Measurements from ENCODE around the gene MCTS1. TPM values are rescaled to one million over a fixed set of nuclear protein-coding genes. Genes with fewer than 3 reads are reported as not detected.

Gene MCTS1
- total RNA-seq, 1 donor from 2014 or later, result 34.7 TPM

DNA sequence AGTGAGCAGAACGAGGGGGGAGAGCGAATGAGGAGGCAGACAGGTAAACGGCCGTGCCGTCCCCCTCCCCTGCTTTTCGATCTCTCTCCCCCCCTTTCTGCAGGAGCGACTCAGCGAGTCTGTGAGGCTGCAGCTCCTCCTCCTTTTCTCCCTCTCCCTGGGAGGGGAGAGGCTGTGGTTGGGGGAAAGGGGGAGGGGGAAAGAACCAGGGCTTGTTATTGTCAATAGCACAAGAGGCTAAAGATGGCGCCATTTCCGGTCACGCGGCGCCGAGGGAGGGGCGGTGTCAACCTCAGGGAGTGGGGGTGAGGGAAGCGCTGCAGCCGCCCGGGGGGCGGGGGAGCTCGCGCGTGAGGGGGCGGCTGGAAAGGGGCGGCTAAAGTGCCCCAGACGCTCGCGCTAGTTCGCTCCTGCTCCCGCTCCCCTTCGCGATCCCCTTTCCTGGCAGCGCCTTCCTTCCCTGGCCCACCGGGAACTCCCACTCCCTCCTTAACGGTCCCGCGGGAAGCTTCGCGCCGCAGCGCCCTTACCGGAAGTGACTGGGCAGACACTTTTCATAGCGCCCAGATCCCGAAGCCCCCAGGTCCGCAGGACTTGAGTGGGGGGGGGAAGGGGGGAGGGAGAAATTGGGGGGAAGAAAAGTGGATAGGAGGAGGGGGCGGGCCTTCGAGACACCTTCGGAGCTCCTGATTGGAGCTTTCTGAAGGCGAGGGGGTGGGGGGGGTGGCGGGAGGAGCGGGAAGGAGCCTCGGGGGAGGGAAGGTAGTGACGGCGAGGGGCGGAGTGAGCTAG lies 42.9 kb upstream of the MCTS1 start, which contains the start of gene CUL4B:
TSS of gene CUL4B (minus strand) at position 121 of the 792 bp plus-strand sequence. CDS start 324 bp downstream, outside the sequence.
- peaks cover 8% of the 10 kb centered on the region for H3K27me3 Mint-ChIP-seq (ENCODE audit: unreplicated experiment)
- H3K9me3 Mint-ChIP-seq (ENCODE audit: unreplicated experiment), result no peaks in the 10 kb centered on the region
- peaks cover 15% of the 10 kb centered on the region for H3K4me1 Mint-ChIP-seq (ENCODE audit: unreplicated experiment)
- peak within 1 kb of the TSS; percentile 95 for H3K4me3 Mint-ChIP-seq (ENCODE audit: unreplicated experiment)
- TF ChIP-seq, protein P1, sequence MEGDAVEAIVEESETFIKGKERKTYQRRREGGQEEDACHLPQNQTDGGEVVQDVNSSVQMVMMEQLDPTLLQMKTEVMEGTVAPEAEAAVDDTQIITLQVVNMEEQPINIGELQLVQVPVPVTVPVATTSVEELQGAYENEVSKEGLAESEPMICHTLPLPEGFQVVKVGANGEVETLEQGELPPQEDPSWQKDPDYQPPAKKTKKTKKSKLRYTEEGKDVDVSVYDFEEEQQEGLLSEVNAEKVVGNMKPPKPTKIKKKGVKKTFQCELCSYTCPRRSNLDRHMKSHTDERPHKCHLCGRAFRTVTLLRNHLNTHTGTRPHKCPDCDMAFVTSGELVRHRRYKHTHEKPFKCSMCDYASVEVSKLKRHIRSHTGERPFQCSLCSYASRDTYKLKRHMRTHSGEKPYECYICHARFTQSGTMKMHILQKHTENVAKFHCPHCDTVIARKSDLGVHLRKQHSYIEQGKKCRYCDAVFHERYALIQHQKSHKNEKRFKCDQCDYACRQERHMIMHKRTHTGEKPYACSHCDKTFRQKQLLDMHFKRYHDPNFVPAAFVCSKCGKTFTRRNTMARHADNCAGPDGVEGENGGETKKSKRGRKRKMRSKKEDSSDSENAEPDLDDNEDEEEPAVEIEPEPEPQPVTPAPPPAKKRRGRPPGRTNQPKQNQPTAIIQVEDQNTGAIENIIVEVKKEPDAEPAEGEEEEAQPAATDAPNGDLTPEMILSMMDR (IDR thresholded peaks at IDR 0.05; ENCODE audit: unreplicated experiment), result no peak
- no peaks in the 10 kb centered on the region for H3K36me3 Mint-ChIP-seq (ENCODE audit: low read depth, unreplicated experiment)
- H3K27ac Mint-ChIP-seq (ENCODE audit: unreplicated experiment), result peak within 1 kb of the TSS; percentile 95
- peak; percentile 84 for DNase-seq (ENCODE audit: low spot score)

DNA sequence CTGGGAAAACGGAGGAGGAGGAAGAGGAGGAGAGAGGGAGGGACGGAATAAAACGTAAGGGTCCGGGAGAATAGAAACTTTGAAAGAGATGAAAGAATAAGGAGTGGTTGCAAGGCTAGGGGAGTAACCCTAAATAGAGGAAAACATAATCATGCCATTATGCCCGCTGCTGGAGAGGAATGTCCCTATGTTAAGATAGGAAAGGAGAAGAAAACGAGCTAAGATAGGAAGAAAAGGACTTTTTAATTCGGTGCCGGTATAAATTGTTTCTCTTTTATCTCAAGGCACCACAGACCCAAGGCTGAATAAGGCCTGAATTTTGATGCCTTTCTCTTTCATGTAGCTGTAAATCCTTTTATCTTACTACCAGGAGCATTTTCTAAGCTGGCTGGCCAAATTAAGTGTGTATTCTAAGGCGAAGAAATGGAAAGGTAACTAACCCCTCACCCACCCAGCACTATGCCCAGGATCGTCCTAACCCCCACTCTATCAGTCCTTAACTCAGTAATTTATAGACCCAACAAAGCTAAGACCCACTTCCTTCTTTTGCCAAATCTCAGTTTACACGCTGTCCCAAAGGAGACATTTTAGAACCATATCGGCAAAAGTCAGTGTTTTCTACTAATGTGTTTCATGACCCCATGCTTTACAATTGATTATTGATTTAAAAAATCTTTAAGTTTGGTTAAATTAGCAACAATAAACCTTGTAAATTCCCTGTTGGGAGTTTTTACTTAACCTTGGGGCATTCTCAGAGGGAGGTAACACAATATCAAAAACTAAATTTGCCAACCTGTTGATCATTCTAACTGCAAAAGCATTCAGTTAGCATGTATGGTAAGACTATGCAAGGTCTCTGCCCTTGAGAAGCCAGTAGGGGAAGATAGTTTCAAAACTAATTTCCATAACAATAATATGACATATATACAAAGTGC lies 42.0 kb upstream of the MCTS1 start:
- H3K36me3 Mint-ChIP-seq (ENCODE audit: low read depth, unreplicated experiment), result no peaks in the 10 kb centered on the region
- H3K27ac Mint-ChIP-seq (ENCODE audit: unreplicated experiment), result peak overlapping the region; percentile 95
- TF ChIP-seq, protein P1 (IDR thresholded peaks at IDR 0.05; ENCODE audit: unreplicated experiment), result no peak
- peaks cover 15% of the 10 kb centered on the region for H3K4me1 Mint-ChIP-seq (ENCODE audit: unreplicated experiment)
- H3K27me3 Mint-ChIP-seq (ENCODE audit: unreplicated experiment), result peaks cover 8% of the 10 kb centered on the region
- H3K4me3 Mint-ChIP-seq (ENCODE audit: unreplicated experiment), result peak overlapping the region; percentile 93
- H3K9me3 Mint-ChIP-seq (ENCODE audit: unreplicated experiment), result no peaks in the 10 kb centered on the region
- no peak for DNase-seq (ENCODE audit: low spot score)

DNA sequence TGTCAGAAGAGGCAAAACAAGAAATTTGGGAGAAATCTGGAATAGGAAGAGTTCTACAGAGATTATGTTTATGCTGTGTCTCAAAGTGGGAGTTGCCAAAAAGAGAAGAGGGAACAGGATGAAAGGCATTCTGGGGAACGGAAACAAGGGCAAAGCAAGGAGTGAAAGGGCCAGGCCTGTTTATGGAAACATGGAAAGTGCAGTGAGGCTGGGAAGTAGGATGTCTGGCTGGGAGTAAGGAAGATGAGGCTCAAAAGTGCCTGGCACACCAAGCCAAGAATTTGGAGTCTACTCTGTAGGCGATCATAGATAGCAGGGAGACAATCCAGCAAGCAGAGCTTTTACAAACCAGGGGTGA lies 41.4 kb upstream of the MCTS1 start:
- TF ChIP-seq, protein P1 (IDR thresholded peaks at IDR 0.05; ENCODE audit: unreplicated experiment), result no peak
- no peak for DNase-seq (ENCODE audit: low spot score)
- H3K27me3 Mint-ChIP-seq (ENCODE audit: unreplicated experiment), result peaks cover 8% of the 10 kb centered on the region
- no peaks in the 10 kb centered on the region for H3K9me3 Mint-ChIP-seq (ENCODE audit: unreplicated experiment)
- peaks cover 15% of the 10 kb centered on the region for H3K4me1 Mint-ChIP-seq (ENCODE audit: unreplicated experiment)
- H3K36me3 Mint-ChIP-seq (ENCODE audit: low read depth, unreplicated experiment), result no peaks in the 10 kb centered on the region
- peak overlapping the region; percentile 85 for H3K27ac Mint-ChIP-seq (ENCODE audit: unreplicated experiment)
- H3K4me3 Mint-ChIP-seq (ENCODE audit: unreplicated experiment), result peak overlapping the region; percentile 49

DNA sequence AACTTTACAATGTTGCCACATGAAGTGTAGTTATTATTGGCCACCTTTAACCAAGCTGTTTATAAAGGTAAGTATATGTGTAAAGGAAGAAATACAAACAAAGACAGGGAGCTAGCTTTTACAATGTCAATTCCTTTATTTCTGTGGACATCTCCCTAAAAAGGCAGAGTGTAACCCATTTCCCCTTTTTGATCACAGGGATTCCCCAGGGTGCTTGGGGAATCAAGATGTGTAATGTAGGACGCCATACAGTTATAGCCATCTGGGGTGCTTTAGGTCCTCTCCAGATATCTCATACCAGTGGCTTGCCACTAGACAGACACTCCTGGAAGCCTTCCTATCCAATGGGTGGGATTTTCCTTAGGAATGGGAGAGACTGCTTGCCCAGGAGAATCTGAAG lies 39.0 kb upstream of the MCTS1 start:
- H3K9me3 Mint-ChIP-seq (ENCODE audit: unreplicated experiment), result no peaks in the 10 kb centered on the region
- no peak for DNase-seq (ENCODE audit: low spot score)
- TF ChIP-seq, protein P1 (IDR thresholded peaks at IDR 0.05; ENCODE audit: unreplicated experiment), result no peak
- peaks cover 12% of the 10 kb centered on the region for H3K4me1 Mint-ChIP-seq (ENCODE audit: unreplicated experiment)
- H3K27me3 Mint-ChIP-seq (ENCODE audit: unreplicated experiment), result peaks cover 8% of the 10 kb centered on the region
- H3K4me3 Mint-ChIP-seq (ENCODE audit: unreplicated experiment), result no peak overlapping the region
- H3K36me3 Mint-ChIP-seq (ENCODE audit: low read depth, unreplicated experiment), result no peaks in the 10 kb centered on the region
- no peak overlapping the region for H3K27ac Mint-ChIP-seq (ENCODE audit: unreplicated experiment)

Data from endothelial cell (in vitro differentiated cells).